AG09309 (cell line): ENCODE measurements around the gene WDR17.
A peak's percentile ranks its signal among the peaks of the same experiment; 100 is the strongest.

ENCODE experiments used
- DNase-seq: peaks from one replicate; pipeline ENCODE4 v3.0.0-alpha.2; 2010; ENCODE audit warnings: low read depth
- H3K4me3 ChIP-seq: 2 replicates; pipeline ENCODE4 v1.5.1; 2011; ENCODE audit warnings: mild to moderate bottlenecking, low read depth, low read length, moderate library complexity; ENCODE audit not compliant: control insufficient read depth
- CTCF ChIP-seq: IDR thresholded peaks from 2 replicates; pipeline ENCODE4 v1.5.1; 2011; ENCODE audit warnings: mild to moderate bottlenecking, low read depth, low read length, inconsistent platforms; ENCODE audit not compliant: insufficient read depth, control insufficient read depth; ENCODE audit errors: missing control alignments

WDR17 gene

GRCh38 chr4:176034499-176034898 is 31.1 kb upstream of the WDR17 start:
- no peak overlapping the region for H3K4me3 ChIP-seq
- peak; percentile 10 for DNase-seq
- TF ChIP-seq CTCF, result peak; percentile 38

GRCh38 chr4:176034936-176035335 is 30.7 kb upstream of the WDR17 start:
- DNase-seq, result no peak
- TF ChIP-seq CTCF, result no peak
- H3K4me3 ChIP-seq, result no peak overlapping the region

GRCh38 chr4:176036585-176037205 is 28.9 kb upstream of the WDR17 start:
- H3K4me3 ChIP-seq, result no peak overlapping the region
- no peak for TF ChIP-seq CTCF
- DNase-seq, result no peak

GRCh38 chr4:176038789-176039188 is 26.9 kb upstream of the WDR17 start:
- DNase-seq, result no peak
- no peak for TF ChIP-seq CTCF
- no peak overlapping the region for H3K4me3 ChIP-seq

GRCh38 chr4:176042195-176042594 is 23.4 kb upstream of the WDR17 start:
- H3K4me3 ChIP-seq, result no peak overlapping the region

GRCh38 chr4:176043838-176044588 is 21.6 kb upstream of the WDR17 start:
- DNase-seq, result no peak
- no peak overlapping the region for H3K4me3 ChIP-seq
- no peak for TF ChIP-seq CTCF

More at GRCh38 chr4:176042195-176042594, 23.4 kb upstream of the WDR17 start:
- no peak for DNase-seq
- TF ChIP-seq CTCF, result no peak
